ENCODE data around the gene ERG.

ERG gene

DNA sequence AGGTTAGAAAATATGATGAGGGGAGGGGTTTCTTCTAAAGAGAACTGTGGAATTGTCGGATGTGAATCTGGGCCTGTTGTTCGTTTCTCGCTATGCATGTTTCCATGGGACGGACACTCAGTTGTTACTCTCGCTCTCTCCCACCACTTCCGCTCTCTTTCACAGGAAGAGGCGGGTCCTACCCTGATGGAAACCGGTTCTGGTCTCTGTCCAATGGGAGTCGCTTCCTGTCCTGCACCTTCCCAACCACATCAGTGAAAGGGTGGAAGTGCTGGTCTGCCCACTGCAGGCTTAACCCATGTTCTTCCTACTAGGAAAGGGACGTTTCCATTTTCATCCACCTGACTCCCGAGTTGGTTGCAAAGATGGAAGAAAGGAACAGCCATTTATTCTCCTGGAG lies 122.0 kb downstream of the ERG start:
- no peaks in the 10 kb centered on the region for H3K4me1 ChIP-seq (ENCODE audit: control insufficient read depth in 2 of 2, insufficient read depth in 1 of 2, low read depth in 1 of 2, low read length in 2 of 2)
- H3K9ac ChIP-seq (ENCODE audit: low read depth, low read length, poor library complexity): no peak overlapping the region
- H3K9me3 ChIP-seq (replicated peaks in 1 of 2; ENCODE audit: control insufficient read depth in 2 of 2, insufficient read depth in 1 of 2, low read depth in 1 of 2, low read length in 2 of 2): peaks cover 0 to 1% of the 10 kb centered on the region in 2 donors
- H3K36me3 ChIP-seq (replicated peaks in 1 of 2; ENCODE audit: control insufficient read depth in 2 of 2, insufficient read depth in 2 of 2, low read length in 2 of 2): no peaks in the 10 kb centered on the region
- no peak overlapping the region for H3K27ac ChIP-seq (replicated peaks; ENCODE audit: low read length)
- H3K4me3 ChIP-seq (ENCODE audit: low read length in 2 of 2): no peak overlapping the region
- no peak overlapping the region for H2AK5ac ChIP-seq (ENCODE audit: low read depth, low read length)
- H3K18ac ChIP-seq (ENCODE audit: low read length): no peak overlapping the region
- peak overlapping the region; percentile 40 for H2AFZ ChIP-seq (ENCODE audit: low read length)
- H3K14ac ChIP-seq (ENCODE audit: low read length): no peak overlapping the region
- no peak overlapping the region for H2BK12ac ChIP-seq (ENCODE audit: low read length)
- no peak overlapping the region for H2BK15ac ChIP-seq (ENCODE audit: low read length)
- no peaks in the 10 kb centered on the region for H3K79me1 ChIP-seq (ENCODE audit: low read depth, low read length)
- no peak overlapping the region for H3K4me2 ChIP-seq (ENCODE audit: insufficient read depth, low read length, poor library complexity, severe bottlenecking)
- H4K91ac ChIP-seq (ENCODE audit: low read depth, low read length, poor library complexity): no peak overlapping the region
- no peak overlapping the region for H3K23ac ChIP-seq (ENCODE audit: low read depth, low read length, poor library complexity)
- H2BK120ac ChIP-seq (ENCODE audit: low read depth, low read length): no peak overlapping the region
- no CpG with 5 or more reads among the region's 11 CpGs for WGBS, 2 donors (ENCODE audit: extremely low coverage in 2 of 2, insufficient read length in 2 of 2, insufficient replicate concordance in 1 of 2)
- H2BK5ac ChIP-seq (ENCODE audit: low read length): no peak overlapping the region
- H3K27me3 ChIP-seq (ENCODE audit: control insufficient read depth in 3 of 3, insufficient read depth in 3 of 3, low read depth in 1 of 3, low read length in 3 of 3): no peaks in the 10 kb centered on the region
- DNase-seq (ENCODE audit: low spot score): no peak
- H3K4ac ChIP-seq (ENCODE audit: low read length): no peak overlapping the region
- no peak overlapping the region for H4K8ac ChIP-seq (ENCODE audit: low read depth, low read length)

DNA sequence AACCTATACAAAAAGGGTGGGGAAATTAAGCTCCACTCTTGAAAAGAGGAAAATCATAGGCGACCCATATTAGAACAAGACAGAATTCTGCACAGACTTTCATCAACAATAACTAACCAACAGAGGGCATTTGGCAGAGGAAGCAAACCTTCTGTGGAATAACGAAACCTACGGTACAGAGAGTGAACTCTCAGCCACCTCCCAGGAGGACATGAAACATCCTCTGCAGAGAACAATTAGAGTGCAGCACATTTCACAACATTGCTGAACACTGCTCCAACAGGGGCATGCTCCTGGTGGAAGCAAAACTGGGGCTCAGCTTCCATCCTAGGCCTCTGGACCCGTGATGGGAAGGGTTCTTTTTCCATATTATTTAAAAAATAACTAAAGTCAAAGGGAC lies 130.6 kb downstream of the ERG start:
- H2BK5ac ChIP-seq (ENCODE audit: low read length): no peak overlapping the region
- WGBS, 2 donors (ENCODE audit: extremely low coverage in 2 of 2, insufficient read length in 2 of 2, insufficient replicate concordance in 1 of 2): no CpG with 5 or more reads among the region's 4 CpGs
- no peak for DNase-seq (ENCODE audit: low spot score)
- no peak overlapping the region for H3K4me3 ChIP-seq (ENCODE audit: low read length in 2 of 2)
- no peak overlapping the region for H3K18ac ChIP-seq (ENCODE audit: low read length)
- H3K9me3 ChIP-seq (replicated peaks in 1 of 2; ENCODE audit: control insufficient read depth in 2 of 2, insufficient read depth in 1 of 2, low read depth in 1 of 2, low read length in 2 of 2): no peaks in the 10 kb centered on the region
- no peak overlapping the region for H3K14ac ChIP-seq (ENCODE audit: low read length)
- H2AFZ ChIP-seq (ENCODE audit: low read length): no peak overlapping the region
- no peaks in the 10 kb centered on the region for H3K4me1 ChIP-seq (ENCODE audit: control insufficient read depth in 2 of 2, insufficient read depth in 1 of 2, low read depth in 1 of 2, low read length in 2 of 2)
- no peak overlapping the region for H2AK5ac ChIP-seq (ENCODE audit: low read depth, low read length)
- H2BK12ac ChIP-seq (ENCODE audit: low read length): no peak overlapping the region
- H4K8ac ChIP-seq (ENCODE audit: low read depth, low read length): no peak overlapping the region
- H3K4me2 ChIP-seq (ENCODE audit: insufficient read depth, low read length, poor library complexity, severe bottlenecking): no peak overlapping the region
- H2BK120ac ChIP-seq (ENCODE audit: low read depth, low read length): no peak overlapping the region
- no peaks in the 10 kb centered on the region for H3K79me1 ChIP-seq (ENCODE audit: low read depth, low read length)
- H3K36me3 ChIP-seq (replicated peaks in 1 of 2; ENCODE audit: control insufficient read depth in 2 of 2, insufficient read depth in 2 of 2, low read length in 2 of 2): no peaks in the 10 kb centered on the region
- no peak overlapping the region for H3K4ac ChIP-seq (ENCODE audit: low read length)
- no peak overlapping the region for H3K23ac ChIP-seq (ENCODE audit: low read depth, low read length, poor library complexity)
- no peak overlapping the region for H3K9ac ChIP-seq (ENCODE audit: low read depth, low read length, poor library complexity)
- no peak overlapping the region for H2BK15ac ChIP-seq (ENCODE audit: low read length)
- H4K91ac ChIP-seq (ENCODE audit: low read depth, low read length, poor library complexity): no peak overlapping the region
- H3K27ac ChIP-seq (replicated peaks; ENCODE audit: low read length): no peak overlapping the region
- H3K27me3 ChIP-seq (ENCODE audit: control insufficient read depth in 3 of 3, insufficient read depth in 3 of 3, low read depth in 1 of 3, low read length in 3 of 3): no peaks in the 10 kb centered on the region

DNA sequence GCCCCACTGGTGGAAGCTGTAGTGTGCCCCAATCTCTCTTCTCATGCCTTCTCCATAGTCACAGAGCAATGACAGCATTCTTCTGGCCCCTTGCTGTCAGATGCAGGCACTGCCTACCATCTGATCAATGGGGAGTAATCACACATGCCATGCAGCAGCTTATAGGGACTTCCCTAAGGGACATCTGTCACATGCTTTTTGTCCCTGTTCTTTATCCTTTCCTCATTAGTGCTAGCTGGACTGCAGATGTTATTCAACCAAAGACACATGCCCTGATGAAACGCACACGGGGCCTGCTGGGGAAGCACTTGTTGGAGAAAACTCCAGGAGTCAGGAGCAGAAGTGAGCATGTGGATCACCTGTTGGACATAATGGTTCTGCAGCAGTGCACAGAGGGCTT lies 132.8 kb downstream of the ERG start:
- H2BK12ac ChIP-seq (ENCODE audit: low read length): no peak overlapping the region
- H3K23ac ChIP-seq (ENCODE audit: low read depth, low read length, poor library complexity): no peak overlapping the region
- no peak overlapping the region for H2BK120ac ChIP-seq (ENCODE audit: low read depth, low read length)
- no peaks in the 10 kb centered on the region for H3K79me1 ChIP-seq (ENCODE audit: low read depth, low read length)
- no peak overlapping the region for H2BK15ac ChIP-seq (ENCODE audit: low read length)
- H4K91ac ChIP-seq (ENCODE audit: low read depth, low read length, poor library complexity): no peak overlapping the region
- DNase-seq (ENCODE audit: low spot score): no peak
- no peak overlapping the region for H3K9ac ChIP-seq (ENCODE audit: low read depth, low read length, poor library complexity)
- H3K36me3 ChIP-seq (replicated peaks in 1 of 2; ENCODE audit: control insufficient read depth in 2 of 2, insufficient read depth in 2 of 2, low read length in 2 of 2): no peaks in the 10 kb centered on the region
- no peak overlapping the region for H2AFZ ChIP-seq (ENCODE audit: low read length)
- no peak overlapping the region for H2BK5ac ChIP-seq (ENCODE audit: low read length)
- no peak overlapping the region for H3K4me2 ChIP-seq (ENCODE audit: insufficient read depth, low read length, poor library complexity, severe bottlenecking)
- no CpG with 5 or more reads among the region's 2 CpGs for WGBS, 2 donors (ENCODE audit: extremely low coverage in 2 of 2, insufficient read length in 2 of 2, insufficient replicate concordance in 1 of 2)
- peak overlapping the region in 1 of 2 donors; percentile 5 for H3K4me3 ChIP-seq (ENCODE audit: low read length in 2 of 2)
- H2AK5ac ChIP-seq (ENCODE audit: low read depth, low read length): no peak overlapping the region
- H3K27me3 ChIP-seq (ENCODE audit: control insufficient read depth in 3 of 3, insufficient read depth in 3 of 3, low read depth in 1 of 3, low read length in 3 of 3): no peaks in the 10 kb centered on the region
- no peak overlapping the region for H3K4ac ChIP-seq (ENCODE audit: low read length)
- H3K9me3 ChIP-seq (replicated peaks in 1 of 2; ENCODE audit: control insufficient read depth in 2 of 2, insufficient read depth in 1 of 2, low read depth in 1 of 2, low read length in 2 of 2): no peaks in the 10 kb centered on the region
- H4K8ac ChIP-seq (ENCODE audit: low read depth, low read length): no peak overlapping the region
- H3K4me1 ChIP-seq (ENCODE audit: control insufficient read depth in 2 of 2, insufficient read depth in 1 of 2, low read depth in 1 of 2, low read length in 2 of 2): no peaks in the 10 kb centered on the region
- no peak overlapping the region for H3K27ac ChIP-seq (replicated peaks; ENCODE audit: low read length)
- H3K18ac ChIP-seq (ENCODE audit: low read length): no peak overlapping the region
- H3K14ac ChIP-seq (ENCODE audit: low read length): no peak overlapping the region

DNA sequence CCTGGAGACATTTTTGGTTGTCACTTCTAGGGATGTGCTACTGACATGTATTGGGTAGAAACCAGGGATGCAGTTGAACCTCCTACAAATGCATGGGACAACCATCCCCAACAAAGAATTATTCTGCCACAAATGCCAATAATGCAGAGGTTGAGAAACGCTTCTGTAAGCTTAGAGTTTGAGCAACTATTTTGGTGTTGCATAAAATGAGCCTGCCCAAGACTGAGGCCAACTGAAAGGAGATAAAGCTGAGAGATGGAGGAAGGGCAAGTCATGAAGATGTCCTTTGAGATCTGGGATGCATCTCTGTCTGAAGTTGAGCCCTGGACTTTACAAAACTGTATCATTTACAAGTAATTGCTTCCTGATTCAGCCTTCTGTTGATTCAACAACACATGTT lies 134.6 kb downstream of the ERG start:
- Histone ChIP-seq H3K9me3 (replicated peaks in 1 of 2; ENCODE audit: control insufficient read depth in 2 of 2, insufficient read depth in 1 of 2, low read depth in 1 of 2, low read length in 2 of 2) (no peaks in the 10 kb centered on the region), H2BK5ac (ENCODE audit: low read length) (no peak overlapping the region), H3K4ac (ENCODE audit: low read length) (no peak overlapping the region), H3K79me1 (ENCODE audit: low read depth, low read length) (no peaks in the 10 kb centered on the region), H2AK5ac (ENCODE audit: low read depth, low read length) (no peak overlapping the region), H3K4me1 (ENCODE audit: control insufficient read depth in 2 of 2, insufficient read depth in 1 of 2, low read depth in 1 of 2, low read length in 2 of 2) (no peaks in the 10 kb centered on the region), H3K9ac (ENCODE audit: low read depth, low read length, poor library complexity) (no peak overlapping the region), H2BK15ac (ENCODE audit: low read length) (no peak overlapping the region), H3K36me3 (replicated peaks in 1 of 2; ENCODE audit: control insufficient read depth in 2 of 2, insufficient read depth in 2 of 2, low read length in 2 of 2) (no peaks in the 10 kb centered on the region), H3K18ac (ENCODE audit: low read length) (no peak overlapping the region), H3K27ac (replicated peaks; ENCODE audit: low read length) (no peak overlapping the region), H3K4me3 (ENCODE audit: low read length in 2 of 2) (no peak overlapping the region), H3K4me2 (ENCODE audit: insufficient read depth, low read length, poor library complexity, severe bottlenecking) (no peak overlapping the region), H4K91ac (ENCODE audit: low read depth, low read length, poor library complexity) (no peak overlapping the region), H2BK120ac (ENCODE audit: low read depth, low read length) (no peak overlapping the region), H3K27me3 (ENCODE audit: control insufficient read depth in 3 of 3, insufficient read depth in 3 of 3, low read depth in 1 of 3, low read length in 3 of 3) (no peaks in the 10 kb centered on the region), H3K14ac (ENCODE audit: low read length) (no peak overlapping the region), H2BK12ac (ENCODE audit: low read length) (no peak overlapping the region), H2AFZ (ENCODE audit: low read length) (no peak overlapping the region), H3K23ac (ENCODE audit: low read depth, low read length, poor library complexity) (no peak overlapping the region), H4K8ac (ENCODE audit: low read depth, low read length) (no peak overlapping the region)
- DNase-seq (ENCODE audit: low spot score): no peak
- WGBS, 2 donors (ENCODE audit: extremely low coverage in 2 of 2, insufficient read length in 2 of 2, insufficient replicate concordance in 1 of 2): no CpG with 5 or more reads among the region's 1 CpG
